Ureter (tissue), 1 donor: ENCODE measurements around the gene FAM221A. TPM values are rescaled to one million over a fixed set of nuclear protein-coding genes. Genes with fewer than 3 reads are reported as not detected.
"Not testable (repeated sequence)": the region's sequence is repeated elsewhere in the genome, so short reads cannot be mapped to it uniquely, and the experiment has no call there.

Experiments
- DNase-seq: peaks from one replicate; pipeline ENCODE4 v3.0.0-alpha.2; 2020; ENCODE audit warnings: low spot score
- total RNA-seq: library from RNA; stranded (reverse); gene quantifications from one replicate; pipeline ENCODE4 v1.2.4, GENCODE V29; 2023
- donor health status: DM: yes; HTN: yes; CAD: no.

Gene FAM221A, protein sequence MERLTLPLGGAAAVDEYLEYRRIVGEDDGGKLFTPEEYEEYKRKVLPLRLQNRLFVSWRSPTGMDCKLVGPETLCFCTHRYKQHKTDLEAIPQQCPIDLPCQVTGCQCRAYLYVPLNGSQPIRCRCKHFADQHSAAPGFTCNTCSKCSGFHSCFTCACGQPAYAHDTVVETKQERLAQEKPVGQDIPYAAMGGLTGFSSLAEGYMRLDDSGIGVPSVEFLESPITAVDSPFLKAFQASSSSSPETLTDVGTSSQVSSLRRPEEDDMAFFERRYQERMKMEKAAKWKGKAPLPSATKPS
- total RNA-seq, result 25.5 TPM

DNA sequence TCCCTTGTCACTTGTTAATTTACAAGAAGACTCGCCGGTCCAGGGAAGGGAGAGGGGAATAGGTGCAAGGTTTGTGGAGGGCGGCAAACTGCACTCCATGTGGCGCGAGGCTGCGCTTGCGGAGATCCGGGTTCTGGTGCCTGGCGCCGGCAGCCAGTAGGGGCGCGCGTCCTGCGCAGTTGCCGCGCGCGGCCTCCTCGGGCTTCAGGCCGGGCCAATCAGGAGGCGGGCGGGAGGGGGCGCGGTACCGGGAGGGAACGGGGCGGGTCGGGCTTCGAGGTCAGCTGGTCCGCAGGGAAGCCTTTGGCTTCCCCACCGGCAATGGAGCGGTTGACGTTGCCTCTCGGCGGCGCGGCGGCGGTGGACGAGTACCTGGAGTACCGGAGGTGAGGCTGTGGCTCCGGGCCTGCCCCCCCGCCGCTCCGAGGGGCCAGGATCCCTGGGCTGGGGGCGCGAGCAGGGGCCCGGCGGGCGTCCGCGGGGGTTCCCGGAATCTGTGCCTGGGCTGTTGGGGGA, at the start of gene FAM221A:
Gene FAM221A, plus strand, starts transcription at position 302 of the 516 bp plus-strand sequence. Its CDS starts 20 bp downstream, at position 322.
- DNase-seq, result peak; percentile 91

DNA sequence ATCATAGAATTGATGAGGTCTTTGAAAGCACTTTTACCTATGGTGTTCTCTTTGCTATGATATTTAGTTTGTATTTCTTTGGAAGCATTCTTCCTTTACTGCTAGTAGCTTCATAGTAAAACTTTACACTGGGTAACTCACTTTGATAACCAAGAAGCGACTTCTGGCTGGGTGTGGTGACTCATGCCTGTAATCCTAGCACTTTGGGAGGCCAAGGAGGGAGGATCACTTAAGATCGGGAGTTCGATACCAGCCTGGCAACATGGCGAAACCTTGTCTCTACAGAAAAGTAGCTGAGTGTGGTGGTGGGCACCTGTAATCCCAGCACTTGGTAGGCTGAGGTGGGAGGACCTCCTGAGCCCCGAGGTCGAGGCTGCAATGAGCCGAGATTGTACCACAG, 46.6 kb upstream of the FAM221A start:
- no peak for DNase-seq

DNA sequence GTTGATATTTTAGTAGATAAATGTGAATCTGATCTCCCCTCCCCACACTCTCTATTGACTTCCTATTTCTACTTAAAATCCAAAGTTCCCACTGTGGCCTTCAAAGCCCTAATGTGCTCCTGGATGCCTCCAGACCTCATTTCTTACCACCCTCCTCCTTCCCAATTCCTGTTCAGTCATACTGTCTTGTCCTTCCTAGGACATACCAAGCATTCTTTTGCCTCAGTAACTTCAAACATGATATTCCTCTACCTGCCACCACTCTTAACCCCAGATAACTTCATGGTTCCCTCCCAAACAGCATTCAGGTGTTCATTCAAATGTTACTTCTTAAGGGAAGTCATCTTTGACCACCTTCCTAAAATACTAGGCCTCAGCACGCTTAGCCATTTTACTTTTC, 34.2 kb upstream of the FAM221A start:
- DNase-seq, result no peak

DNA sequence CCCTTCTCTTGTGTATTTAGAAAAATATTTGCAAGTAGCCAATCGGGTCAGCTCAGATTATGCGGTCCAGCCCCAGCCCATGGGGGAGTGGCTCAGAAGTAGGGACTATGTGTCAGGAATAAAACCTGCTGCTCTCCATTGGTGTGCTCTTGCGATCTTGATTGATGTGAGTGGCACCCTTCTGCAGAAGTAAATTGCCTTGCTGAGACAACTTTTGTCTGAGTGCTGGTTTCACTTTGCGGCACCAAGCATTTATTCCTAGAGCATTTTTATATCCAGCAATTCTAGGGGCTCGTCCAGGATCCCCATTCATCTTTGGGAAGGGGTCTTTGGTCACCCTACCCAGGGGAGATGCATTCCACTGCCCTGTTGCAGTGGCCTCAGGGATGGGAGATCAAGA, 26.1 kb upstream of the FAM221A start:
- DNase-seq, result no peak

DNA sequence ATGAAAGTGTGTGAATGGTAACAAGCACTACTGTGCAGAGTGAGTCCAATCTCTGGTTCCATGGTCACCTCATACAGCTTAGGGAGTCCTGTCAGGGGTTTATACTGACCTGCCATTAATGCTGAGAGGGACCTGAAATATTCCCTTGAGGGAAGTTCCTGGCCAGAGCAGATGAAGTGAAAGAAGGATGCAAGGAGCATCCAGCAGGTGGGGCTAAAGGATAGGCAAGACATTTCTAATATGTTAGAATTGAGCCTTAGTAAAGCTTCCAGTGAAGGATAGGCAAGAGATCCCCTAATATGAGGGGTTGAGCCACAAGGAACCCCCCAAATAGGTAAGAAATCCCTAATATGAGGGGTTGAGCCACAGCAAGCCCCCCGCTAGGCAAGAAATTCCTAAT, 25.5 kb upstream of the FAM221A start:
- DNase-seq, result no peak

DNA sequence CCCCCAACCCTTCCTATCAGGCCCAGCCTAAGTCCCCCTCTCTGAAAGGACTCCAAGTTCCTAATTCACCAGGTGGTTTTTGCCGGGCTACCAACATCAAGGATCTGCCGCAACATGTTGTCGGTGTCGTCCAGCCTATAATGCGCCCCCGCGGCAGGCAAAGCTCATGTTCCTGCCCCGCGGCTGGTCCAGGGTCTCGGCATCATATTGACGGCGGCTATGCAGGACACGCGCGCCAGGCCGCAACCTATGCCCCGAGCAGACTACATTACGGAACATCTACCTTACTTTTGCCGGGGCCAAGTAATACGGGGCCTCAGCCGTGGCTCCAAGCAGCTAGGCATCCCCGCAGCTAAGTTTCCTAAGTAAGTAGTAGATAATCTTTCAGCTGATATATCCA, 24.6 kb upstream of the FAM221A start:
- no peak for DNase-seq

DNA sequence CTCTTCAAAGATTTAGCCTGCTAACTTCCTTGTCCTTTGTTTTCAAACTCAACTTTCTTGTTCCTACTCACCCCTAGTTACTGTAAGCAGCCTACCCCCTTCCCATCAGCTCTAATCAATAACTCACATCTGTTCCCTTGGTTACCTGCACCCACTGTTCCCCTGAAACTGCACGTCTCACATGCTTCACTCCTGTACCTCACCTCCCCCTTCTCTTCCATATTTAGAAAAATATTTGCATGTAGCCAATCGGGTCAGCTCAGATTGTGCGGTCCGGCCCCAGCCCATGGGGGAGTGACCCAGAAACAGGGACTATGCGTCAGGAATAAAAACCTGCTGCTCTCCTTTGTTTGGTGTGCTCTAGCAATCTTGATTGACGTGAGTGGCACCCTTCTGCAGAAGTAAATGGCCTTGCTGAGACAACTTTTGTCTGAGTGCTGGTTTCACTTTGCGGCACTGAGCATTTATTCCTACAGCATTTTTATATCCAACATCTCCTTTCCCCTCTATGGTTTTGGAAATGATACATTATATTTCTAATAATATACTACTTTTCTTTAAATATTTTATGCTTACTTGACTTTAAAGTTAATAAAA, 21.1 kb upstream of the FAM221A start:
- DNase-seq, result no peak

DNA sequence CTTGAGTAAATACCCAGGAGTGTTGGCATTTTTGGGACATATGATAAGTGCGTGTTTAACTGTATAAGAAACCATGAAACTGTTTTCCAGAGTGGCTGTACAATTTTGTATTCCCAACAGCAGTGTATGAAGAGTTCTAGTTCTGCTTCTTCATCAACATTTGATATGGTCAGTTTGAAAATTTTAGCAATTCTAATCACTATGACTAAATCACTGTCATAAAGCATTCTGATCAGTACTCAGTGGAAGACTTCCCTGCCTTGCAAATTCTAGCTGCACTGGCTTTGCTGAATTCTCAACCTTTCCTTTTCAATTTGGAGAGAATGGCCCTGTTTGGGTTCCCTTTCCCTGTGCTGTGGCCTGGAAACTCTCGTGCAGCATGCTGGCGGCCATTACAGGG, 18.6 kb upstream of the FAM221A start:
- no peak for DNase-seq

DNA sequence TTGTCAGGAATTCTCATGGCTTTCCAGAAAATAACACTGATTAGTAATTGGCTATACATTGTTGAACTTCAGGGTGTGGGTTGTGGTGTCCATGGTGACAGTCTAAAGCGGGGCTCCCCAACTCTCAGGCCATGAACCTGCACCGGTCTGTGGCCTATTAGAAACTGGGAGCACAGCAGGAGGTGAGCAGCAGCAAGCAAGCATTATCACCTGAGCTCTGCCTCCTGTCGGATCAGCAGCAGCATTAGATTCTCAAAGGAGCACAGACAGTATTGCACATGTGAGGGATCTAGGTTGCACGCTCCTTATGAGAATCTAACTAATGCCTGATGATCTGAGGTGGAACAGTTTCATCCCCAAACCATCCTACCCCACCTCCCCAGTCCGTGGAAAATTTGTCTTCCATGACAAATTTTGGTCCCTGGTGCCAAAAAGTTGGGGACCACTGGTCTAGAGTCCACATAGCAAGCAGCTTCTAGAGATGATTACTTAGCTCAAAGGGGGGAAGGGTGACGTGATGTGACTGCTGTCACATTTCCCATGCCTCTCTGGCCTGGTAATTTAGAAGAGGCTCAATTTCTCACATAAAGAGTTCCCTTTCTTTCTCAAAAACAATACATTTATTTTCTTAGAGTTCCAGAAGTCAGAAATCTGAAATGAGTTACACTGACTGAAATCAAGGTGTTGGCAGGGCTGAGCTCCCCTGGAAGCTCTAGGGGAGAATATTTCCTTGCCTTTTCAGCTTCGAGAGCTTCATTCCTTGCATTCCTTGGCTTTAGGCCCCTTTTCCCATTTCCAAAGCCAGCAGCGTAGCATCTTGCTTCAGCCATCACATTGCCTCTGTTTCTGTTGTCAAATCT, 17.6 kb upstream of the FAM221A start:
- no peak for DNase-seq

DNA sequence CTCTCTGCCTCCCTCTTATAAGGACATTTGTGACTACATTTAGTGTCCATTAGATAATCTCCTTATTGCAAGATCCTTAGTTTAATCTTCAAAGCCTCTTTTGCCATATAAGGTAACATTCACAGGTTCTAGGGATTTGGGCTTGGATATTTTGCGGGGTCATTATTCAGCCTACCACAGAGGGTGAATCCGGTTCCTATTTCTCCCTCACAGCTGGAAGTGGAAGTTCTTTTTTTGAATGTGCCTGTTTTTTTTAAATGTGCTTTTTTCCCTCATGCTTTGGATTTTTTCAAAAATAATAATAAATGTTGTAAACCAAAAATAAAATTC, 17.1 kb upstream of the FAM221A start:
- DNase-seq, result no peak

DNA sequence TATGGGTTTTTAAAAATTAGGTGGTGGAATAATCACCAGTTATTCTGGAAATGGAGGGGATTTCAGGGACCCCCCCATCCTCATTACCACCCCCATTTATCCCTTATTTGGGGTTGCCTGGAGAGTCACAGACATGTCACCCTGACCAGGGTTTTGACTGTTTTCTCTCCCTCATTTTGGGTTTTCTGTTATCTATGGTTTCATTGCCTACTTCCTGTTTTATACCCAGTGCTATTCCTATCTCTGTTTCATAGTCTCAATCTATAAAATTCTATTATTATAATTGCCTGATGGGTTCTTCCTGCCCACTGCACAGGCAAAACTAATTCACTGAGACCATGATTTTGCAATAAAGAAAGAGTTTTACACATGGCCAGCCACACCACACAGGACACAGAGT, 15.9 kb upstream of the FAM221A start:
- DNase-seq, result no peak

DNA sequence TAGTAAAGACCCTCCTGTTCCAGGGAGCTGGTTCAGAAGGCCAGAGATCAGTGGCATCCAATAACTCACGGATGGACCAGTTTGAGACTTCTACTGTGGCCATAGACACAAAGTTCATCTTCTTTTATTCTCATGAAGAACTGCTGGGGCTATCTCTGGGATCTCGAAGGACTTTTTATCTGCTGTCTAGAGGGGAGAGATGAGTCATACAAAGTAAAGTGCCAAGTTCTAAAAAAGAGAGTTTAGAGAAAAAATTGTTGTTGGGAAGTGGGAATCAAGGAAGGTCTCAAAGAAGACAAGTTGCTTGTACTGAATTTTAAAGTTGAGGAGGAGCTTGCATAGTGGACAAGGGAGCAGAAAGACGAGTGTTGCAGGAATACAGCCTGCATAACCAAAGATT, 8.0 kb upstream of the FAM221A start:
- DNase-seq, result no peak

DNA sequence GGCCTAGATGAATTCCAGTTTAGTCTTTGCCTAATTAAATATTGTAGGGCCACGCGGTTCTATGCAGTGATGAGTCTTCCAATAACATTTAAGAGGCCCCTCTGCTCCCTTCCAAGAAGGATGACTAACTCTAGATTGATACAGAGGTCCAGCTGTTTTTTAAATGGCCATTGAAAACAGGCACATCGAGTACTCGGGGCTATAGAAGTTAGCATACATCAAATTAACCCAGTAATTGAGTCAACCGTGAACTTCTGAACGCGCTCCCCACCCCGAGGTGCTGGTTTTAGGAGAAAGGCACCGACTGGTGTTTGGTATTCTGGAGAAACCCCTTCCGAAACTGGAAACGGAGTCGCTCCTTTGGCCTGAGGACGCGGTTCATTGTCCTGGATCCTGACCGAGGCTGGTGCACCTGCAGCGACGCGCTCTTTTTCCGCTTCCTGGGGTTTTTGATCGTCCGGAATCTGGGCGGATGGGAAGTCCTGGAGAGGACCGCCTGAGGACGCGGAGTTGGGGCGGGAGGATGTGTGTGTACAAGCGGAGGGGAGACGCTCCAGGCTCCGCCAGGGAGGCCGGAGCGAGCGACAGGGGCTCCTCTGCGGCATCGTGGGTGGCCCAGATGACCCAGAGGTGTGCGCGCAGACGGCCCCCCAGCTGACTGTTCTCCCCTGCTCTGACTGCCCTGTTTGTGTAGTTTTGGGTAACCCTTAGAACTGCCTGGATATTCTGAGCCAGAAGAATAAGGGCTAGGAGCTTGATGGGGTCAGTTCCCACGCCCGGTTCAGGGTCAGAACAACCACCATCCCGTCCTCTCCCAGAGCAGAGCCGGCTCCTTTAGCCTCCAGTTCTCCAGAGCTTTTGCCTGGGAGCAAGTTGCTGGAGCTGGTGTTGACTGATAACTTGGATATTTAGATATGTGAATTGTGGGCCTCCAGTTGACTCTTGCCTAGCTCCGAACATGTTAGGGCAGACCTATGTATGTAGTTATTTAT, 711 bp downstream of the FAM221A start:
- peak; percentile 83 for DNase-seq

DNA sequence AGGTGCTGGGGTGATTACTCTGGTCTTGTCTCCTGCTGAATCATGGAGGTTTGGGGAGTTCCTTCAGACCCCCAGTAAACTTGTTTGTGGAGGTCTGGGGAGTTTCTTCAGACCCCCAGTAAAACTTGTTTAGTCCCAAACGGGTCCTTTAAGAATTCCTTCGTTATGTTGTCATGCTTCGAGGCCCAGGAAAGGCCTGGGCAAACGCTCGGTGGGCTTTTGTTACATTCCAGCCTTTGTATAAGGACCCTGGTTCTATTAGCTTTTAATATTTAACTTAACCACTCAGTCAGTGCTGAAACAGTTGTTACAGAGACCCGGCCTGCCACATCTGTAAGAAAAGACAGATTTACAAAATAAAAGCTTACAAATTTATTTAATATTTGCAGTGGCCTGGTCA, 4.0 kb downstream of the FAM221A start:
- not testable (repeated sequence) for DNase-seq

DNA sequence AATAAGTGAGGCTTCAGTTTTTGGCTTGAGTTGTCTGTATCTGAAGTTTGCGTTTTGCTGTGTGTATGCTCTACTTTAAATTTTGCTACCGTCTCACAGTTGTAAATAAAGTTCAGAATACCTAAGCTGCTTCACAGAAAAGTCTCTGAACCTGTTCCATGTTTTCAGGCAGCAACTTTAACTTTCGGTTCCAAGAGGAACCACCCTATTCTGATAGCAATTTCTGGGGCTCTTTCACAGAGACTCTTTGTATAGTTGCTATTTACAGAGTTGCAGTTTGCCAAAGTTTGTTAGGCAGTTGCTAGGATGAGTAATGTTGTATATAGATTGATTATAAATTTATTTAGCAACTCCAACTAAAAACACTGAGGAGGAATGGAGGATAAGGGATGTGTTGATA, 5.7 kb downstream of the FAM221A start:
- no peak for DNase-seq

DNA sequence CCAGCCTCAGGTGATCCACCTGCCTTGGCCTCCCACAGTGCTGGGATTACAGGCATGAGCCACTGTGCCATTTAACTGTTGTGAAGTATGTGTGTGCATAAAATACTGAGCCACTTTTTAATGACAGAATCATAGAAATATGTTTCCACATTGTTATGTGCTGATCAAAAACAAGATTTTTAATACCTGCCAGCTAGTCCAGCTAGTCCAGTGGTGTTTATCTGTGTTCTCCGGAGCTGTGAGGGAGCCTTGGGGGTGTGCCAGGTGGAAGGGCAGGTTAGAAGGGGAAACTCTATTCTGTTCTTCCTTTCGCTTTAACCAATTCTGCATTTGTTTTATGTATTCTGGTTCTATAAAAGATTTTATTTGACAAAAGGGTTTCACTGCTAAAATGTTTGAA, 7.0 kb downstream of the FAM221A start:
- DNase-seq, result peak; percentile 61

DNA sequence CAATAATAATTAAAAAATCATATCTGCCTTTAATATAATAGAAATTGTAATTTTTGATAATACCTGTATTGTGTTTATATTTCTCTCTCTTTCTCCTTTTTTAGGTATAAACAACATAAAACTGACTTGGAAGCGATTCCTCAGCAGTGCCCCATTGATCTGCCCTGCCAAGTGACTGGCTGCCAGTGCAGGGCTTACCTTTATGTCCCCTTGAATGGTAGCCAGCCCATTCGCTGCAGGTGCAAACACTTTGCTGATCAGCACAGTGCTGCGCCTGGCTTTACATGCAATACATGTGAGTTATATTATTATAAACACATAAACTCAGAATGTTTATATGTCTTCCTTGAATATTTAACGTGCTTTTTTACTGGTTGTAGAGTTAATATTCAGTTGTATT, 9.2 kb downstream of the FAM221A start:
- DNase-seq, result no peak

DNA sequence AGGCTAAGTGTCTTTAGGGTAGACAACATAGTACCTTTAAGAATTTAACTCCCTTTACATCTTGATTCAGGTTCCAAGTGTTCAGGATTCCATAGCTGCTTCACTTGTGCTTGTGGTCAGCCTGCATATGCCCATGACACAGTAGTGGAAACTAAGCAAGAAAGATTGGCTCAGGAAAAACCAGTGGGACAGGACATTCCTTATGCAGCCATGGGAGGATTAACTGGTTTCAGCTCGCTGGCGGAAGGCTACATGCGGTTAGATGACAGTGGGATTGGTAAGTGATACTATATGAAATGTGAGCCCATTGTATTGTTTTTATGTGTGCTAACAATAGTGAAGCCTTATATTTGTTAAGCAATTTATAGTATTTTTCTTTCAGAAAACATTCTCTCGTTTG, 11.3 kb downstream of the FAM221A start:
- DNase-seq, result no peak

DNA sequence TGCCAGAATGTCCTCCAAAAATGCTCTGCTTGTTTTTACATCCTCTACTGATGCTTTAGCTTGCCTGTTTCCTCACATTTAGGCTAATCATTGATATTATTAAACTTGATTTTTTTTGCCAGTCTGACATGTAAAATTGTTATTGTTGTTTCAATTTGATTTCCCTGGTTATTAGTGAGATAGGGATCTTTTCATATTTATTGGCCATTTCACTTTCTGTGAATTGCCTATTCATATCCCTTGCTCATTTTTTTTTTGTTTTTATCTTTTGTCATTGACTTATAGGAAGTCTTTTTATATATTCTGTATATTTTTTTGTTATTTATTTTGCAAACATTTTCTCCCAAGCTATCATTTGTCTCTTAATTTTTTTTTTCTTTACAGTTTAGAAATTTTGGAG, 13.2 kb downstream of the FAM221A start:
- DNase-seq, result no peak

DNA sequence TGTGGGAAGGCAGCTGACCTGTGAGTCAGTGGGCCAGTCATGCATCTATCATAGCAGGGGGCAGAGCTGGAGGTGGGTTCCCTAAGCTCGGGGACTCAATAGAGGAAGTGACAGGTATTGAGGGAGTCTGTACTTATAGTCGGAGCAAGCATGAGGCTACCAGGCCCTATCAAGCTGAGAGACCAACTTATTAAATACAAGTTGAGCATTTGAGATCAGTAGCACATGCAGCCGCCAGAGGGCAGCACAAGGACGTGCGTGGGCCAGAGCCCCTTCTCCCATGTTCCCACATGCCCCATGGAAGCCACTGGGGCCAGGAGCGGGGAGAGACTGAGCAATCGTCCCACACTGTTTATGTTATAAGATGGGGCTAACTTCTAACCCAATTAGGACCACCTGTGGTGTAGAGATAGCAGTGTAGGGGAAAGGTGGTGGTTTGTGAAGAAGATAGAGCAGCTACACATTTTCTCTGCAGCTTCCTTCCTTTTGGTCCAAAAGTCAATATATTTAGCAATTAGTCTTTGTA, 17.0 kb downstream of the FAM221A start:
- DNase-seq, result no peak

DNA sequence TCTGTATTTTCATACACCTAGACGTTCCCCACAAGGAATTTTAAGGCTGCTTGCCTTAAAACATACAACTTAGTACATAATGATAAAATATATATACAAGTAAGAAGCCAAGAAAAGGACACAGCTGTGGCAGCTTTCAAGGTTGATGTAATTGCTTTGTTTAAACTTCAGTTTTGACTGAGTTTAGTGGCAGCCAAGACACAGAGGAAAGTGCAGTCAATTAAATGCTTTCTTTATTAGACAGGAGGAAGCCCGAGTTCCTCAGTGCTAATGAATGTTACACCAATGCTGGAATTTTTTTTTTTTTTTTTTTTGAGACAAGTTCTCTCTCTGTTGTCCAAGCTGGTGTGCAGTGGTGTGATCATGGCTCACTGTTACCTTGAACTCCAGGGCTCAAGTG, 18.8 kb downstream of the FAM221A start:
- no peak for DNase-seq
